Thyroid gland (tissue), 4 donors: Measurements from ENCODE around the gene OBI1.

ENCODE experiments used
- CTCF ChIP-seq, 6 experiments: fragments of 200-600 bp in 3 of 6; fragments of 450-650 bp in 3 of 6; sonication (generic) in 3 of 6; IDR thresholded peaks; one replicate each; pipeline ENCODE4 v1.5.1; 2016 to 2019; ENCODE audit warnings: antibody characterized with exemption in 6 of 6, mild to moderate bottlenecking in 2 of 6, inconsistent platforms in 1 of 6, moderate library complexity in 1 of 6
- POLR2A ChIP-seq, 2 donors: fragments of 450-650 bp; IDR thresholded peaks; one replicate each; pipeline ENCODE4 v1.6.1; 2017; ENCODE audit warnings: antibody characterized with exemption in 2 of 2, mild to moderate bottlenecking in 2 of 2, moderate library complexity in 1 of 2

- TF ChIP-seq CTCF (IDR thresholded peaks at IDR 0.05) (no peak), POLR2A (IDR thresholded peaks at IDR 0.05) (no peak)
These were observed 21.2 kb upstream of the OBI1 start for GRCh38 chr13:78680115-78680561.
